HepG2 (cell line): ENCODE measurements around the gene GLYATL3. TPM values are rescaled to one million over a fixed set of nuclear protein-coding genes. Genes with fewer than 3 reads are reported as not detected.

Source experiments
- BRD4 ChIP-seq: sonication (generic); formaldehyde crosslinking; IDR thresholded peaks from 2 replicates; pipeline ENCODE4 v1.4.0; 2020; ENCODE audit warnings: missing genetic modification reagents
- DMAP1 ChIP-seq: IDR thresholded peaks from 2 replicates; pipeline ENCODE4 v1.6.1; 2016
- HMGA1 ChIP-seq: sonication (generic); formaldehyde crosslinking; conservative IDR thresholded peaks from 2 replicates; pipeline ENCODE4 v1.4.0; 2020; ENCODE audit warnings: missing genetic modification reagents
- HOMEZ ChIP-seq: IDR thresholded peaks from 2 replicates; pipeline ENCODE4 v1.6.1; 2016; ENCODE audit warnings: low read depth
- MED13 ChIP-seq: sonication (generic); formaldehyde crosslinking; IDR thresholded peaks from 2 replicates; pipeline ENCODE4 v1.5.0; 2020; ENCODE audit warnings: missing genetic modification reagents
- RBM22 ChIP-seq: fragments of 200-400 bp; formaldehyde crosslinking; optimal IDR thresholded peaks from 2 replicates; pipeline ENCODE3; 2017; ENCODE audit warnings: mild to moderate bottlenecking, low read length, moderate library complexity
- SMYD3 ChIP-seq: sonication (generic); formaldehyde crosslinking; IDR thresholded peaks from 2 replicates; pipeline ENCODE4 v1.8.1; 2023; ENCODE audit warnings: mild to moderate bottlenecking, missing genetic modification reagents
- SP5 ChIP-seq: IDR thresholded peaks from 2 replicates; pipeline ENCODE4 v1.6.1; 2016; ENCODE audit warnings: low read depth, borderline replicate concordance
- TBX2 ChIP-seq: sonication (generic); formaldehyde crosslinking; IDR thresholded peaks from 2 replicates; pipeline ENCODE4 v1.5.0; 2020; ENCODE audit warnings: missing genetic modification reagents, mild to moderate bottlenecking, borderline replicate concordance
- THAP11 ChIP-seq: IDR thresholded peaks from 2 replicates; pipeline ENCODE4 v1.6.1; 2016; ENCODE audit warnings: missing biosample characterization, missing genetic modification reagents
- THYN1 ChIP-seq: sonication (generic); formaldehyde crosslinking; IDR thresholded peaks from 2 replicates; pipeline ENCODE4 v1.8.1; 2023; ENCODE audit warnings: low read depth, mild to moderate bottlenecking, moderate library complexity, missing genetic modification reagents, borderline replicate concordance
- ZNF101 ChIP-seq: sonication (generic); formaldehyde crosslinking; IDR thresholded peaks from 2 replicates; pipeline ENCODE4 v1.4.0; 2020; ENCODE audit warnings: mild to moderate bottlenecking, low read depth, missing genetic modification reagents, borderline replicate concordance
- ZNF335 ChIP-seq: sonication (generic); formaldehyde crosslinking; IDR thresholded peaks from 2 replicates; pipeline ENCODE4 v1.4.0; 2020; ENCODE audit warnings: missing genetic modification reagents
- ZNF550 ChIP-seq: sonication (generic); formaldehyde crosslinking; IDR thresholded peaks from 2 replicates; pipeline ENCODE4 v1.4.0; 2020; ENCODE audit warnings: mild to moderate bottlenecking, missing genetic modification reagents, borderline replicate concordance
- ZNF598 ChIP-seq: sonication (generic); formaldehyde crosslinking; IDR thresholded peaks from 2 replicates; pipeline ENCODE4 v1.5.1; 2020; ENCODE audit warnings: mild to moderate bottlenecking, missing genetic modification reagents, borderline replicate concordance
- ZNF704 ChIP-seq: sonication (generic); formaldehyde crosslinking; IDR thresholded peaks from 2 replicates; pipeline ENCODE4 v1.8.1; 2023; ENCODE audit warnings: mild to moderate bottlenecking, inconsistent platforms, moderate library complexity, missing genetic modification reagents, borderline replicate concordance
- polyA plus RNA-seq, 8 experiments: library from polyadenylated mRNA; depleted of rRNA in 3 of 8; stranded (reverse) in 7 of 8; unstranded in 1 of 8; fragments of >200 nt; fragmentation: Illumina TruSeq in 4 of 8; extraction: Trizol in 4 of 8; gene quantifications; 2 replicates each; pipeline versions ENCODE4 v1.2.1 to v1.2.3, GENCODE V29; 2011 to 2016; ENCODE audit warnings: low read depth in 4 of 8, missing spikeins in 1 of 8, mixed read lengths in 1 of 8; ENCODE audit not compliant: insufficient read depth in 1 of 8
- total RNA-seq, 5 experiments: library from RNA; depleted of rRNA; stranded (reverse); fragments of >200 nt; fragmentation: Illumina TruSeq; extraction: Trizol; gene quantifications; 2 replicates each; pipeline ENCODE4 v1.2.3, GENCODE V29; 2016; ENCODE audit warnings: low read depth in 1 of 5
- TF ChIP-seq, protein P1 (sequence below): sonication (generic); formaldehyde crosslinking; IDR thresholded peaks from 2 replicates; pipeline ENCODE4 v1.4.0; 2020; ENCODE audit warnings: missing genetic modification reagents, mild to moderate bottlenecking, borderline replicate concordance
- TF ChIP-seq, protein P2 (sequence below): fragments of 450-650 bp; IDR thresholded peaks from 2 replicates; pipeline ENCODE4 v1.6.1; 2017; ENCODE audit warnings: mild to moderate bottlenecking
- TF ChIP-seq, protein P3 (sequence below): sonication (generic); formaldehyde crosslinking; IDR thresholded peaks from 2 replicates; pipeline ENCODE4 v1.5.1; 2020; ENCODE audit warnings: missing genetic modification reagents, mild to moderate bottlenecking, borderline replicate concordance

The GLYATL3 gene
- total and polyA plus RNA-seq, 2 of the 13 experiments (the other 11 are each of a cell fraction or from before 2014, with no cell fraction given): 0.05 TPM; not detected in 1

- no peak for TF ChIP-seq RBM22
- TF ChIP-seq SP5 (CRISPR knock-in tag): peak; percentile 58; the same call in 1 of the 2 replicates
- TF ChIP-seq THAP11: peak; percentile 95
- TF ChIP-seq ZNF101 (CRISPR knock-in tag): no peak
- TF ChIP-seq BRD4: peak; percentile 85; the same call in 1 of the 2 replicates
- TF ChIP-seq SMYD3 (CRISPR knock-in tag): peak; percentile 90; the same call in 1 of the 2 replicates
- peak; percentile 81; the same call in 1 of the 2 replicates for TF ChIP-seq ZNF335
- TF ChIP-seq MED13 (CRISPR knock-in tag): peak; percentile 27; the same call in 1 of the 2 replicates
- TF ChIP-seq, protein P1, sequence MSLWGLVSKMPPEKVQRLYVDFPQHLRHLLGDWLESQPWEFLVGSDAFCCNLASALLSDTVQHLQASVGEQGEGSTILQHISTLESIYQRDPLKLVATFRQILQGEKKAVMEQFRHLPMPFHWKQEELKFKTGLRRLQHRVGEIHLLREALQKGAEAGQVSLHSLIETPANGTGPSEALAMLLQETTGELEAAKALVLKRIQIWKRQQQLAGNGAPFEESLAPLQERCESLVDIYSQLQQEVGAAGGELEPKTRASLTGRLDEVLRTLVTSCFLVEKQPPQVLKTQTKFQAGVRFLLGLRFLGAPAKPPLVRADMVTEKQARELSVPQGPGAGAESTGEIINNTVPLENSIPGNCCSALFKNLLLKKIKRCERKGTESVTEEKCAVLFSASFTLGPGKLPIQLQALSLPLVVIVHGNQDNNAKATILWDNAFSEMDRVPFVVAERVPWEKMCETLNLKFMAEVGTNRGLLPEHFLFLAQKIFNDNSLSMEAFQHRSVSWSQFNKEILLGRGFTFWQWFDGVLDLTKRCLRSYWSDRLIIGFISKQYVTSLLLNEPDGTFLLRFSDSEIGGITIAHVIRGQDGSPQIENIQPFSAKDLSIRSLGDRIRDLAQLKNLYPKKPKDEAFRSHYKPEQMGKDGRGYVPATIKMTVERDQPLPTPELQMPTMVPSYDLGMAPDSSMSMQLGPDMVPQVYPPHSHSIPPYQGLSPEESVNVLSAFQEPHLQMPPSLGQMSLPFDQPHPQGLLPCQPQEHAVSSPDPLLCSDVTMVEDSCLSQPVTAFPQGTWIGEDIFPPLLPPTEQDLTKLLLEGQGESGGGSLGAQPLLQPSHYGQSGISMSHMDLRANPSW (CRISPR knock-in tag): no peak
- TF ChIP-seq, protein P2, sequence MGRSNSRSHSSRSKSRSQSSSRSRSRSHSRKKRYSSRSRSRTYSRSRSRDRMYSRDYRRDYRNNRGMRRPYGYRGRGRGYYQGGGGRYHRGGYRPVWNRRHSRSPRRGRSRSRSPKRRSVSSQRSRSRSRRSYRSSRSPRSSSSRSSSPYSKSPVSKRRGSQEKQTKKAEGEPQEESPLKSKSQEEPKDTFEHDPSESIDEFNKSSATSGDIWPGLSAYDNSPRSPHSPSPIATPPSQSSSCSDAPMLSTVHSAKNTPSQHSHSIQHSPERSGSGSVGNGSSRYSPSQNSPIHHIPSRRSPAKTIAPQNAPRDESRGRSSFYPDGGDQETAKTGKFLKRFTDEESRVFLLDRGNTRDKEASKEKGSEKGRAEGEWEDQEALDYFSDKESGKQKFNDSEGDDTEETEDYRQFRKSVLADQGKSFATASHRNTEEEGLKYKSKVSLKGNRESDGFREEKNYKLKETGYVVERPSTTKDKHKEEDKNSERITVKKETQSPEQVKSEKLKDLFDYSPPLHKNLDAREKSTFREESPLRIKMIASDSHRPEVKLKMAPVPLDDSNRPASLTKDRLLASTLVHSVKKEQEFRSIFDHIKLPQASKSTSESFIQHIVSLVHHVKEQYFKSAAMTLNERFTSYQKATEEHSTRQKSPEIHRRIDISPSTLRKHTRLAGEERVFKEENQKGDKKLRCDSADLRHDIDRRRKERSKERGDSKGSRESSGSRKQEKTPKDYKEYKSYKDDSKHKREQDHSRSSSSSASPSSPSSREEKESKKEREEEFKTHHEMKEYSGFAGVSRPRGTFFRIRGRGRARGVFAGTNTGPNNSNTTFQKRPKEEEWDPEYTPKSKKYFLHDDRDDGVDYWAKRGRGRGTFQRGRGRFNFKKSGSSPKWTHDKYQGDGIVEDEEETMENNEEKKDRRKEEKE: no peak
- no peak for TF ChIP-seq HMGA1 (CRISPR knock-in tag)
- TF ChIP-seq THYN1 (CRISPR knock-in tag): no peak
- TF ChIP-seq ZNF704 (CRISPR knock-in tag): peak; percentile 96; the same call in 1 of the 2 replicates
- TF ChIP-seq HOMEZ (CRISPR knock-in tag): peak; percentile 97
- peak; percentile 72 for TF ChIP-seq TBX2
- peak; percentile 94 for TF ChIP-seq DMAP1 (CRISPR knock-in tag)
- TF ChIP-seq ZNF550 (CRISPR knock-in tag): peak; percentile 28; the same call in 1 of the 2 replicates
- TF ChIP-seq, protein P3, sequence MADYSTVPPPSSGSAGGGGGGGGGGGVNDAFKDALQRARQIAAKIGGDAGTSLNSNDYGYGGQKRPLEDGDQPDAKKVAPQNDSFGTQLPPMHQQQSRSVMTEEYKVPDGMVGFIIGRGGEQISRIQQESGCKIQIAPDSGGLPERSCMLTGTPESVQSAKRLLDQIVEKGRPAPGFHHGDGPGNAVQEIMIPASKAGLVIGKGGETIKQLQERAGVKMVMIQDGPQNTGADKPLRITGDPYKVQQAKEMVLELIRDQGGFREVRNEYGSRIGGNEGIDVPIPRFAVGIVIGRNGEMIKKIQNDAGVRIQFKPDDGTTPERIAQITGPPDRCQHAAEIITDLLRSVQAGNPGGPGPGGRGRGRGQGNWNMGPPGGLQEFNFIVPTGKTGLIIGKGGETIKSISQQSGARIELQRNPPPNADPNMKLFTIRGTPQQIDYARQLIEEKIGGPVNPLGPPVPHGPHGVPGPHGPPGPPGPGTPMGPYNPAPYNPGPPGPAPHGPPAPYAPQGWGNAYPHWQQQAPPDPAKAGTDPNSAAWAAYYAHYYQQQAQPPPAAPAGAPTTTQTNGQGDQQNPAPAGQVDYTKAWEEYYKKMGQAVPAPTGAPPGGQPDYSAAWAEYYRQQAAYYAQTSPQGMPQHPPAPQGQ (CRISPR knock-in tag): no peak
- TF ChIP-seq ZNF598: peak; percentile 86; the same call in 1 of the 2 replicates
Observed at GRCh38 chr6:49462927-49463611, 36.7 kb upstream of the GLYATL3 start, which contains the start of the genes CENPQ and MMUT (continued).
